ENCODE measurements around the gene ASPG. TPM values are rescaled to one million over a fixed set of nuclear protein-coding genes. Genes with fewer than 3 reads are reported as not detected.

The ASPG gene
- polyA plus RNA-seq, 1 donor from 2014 or later: 0.16 TPM

DNA sequence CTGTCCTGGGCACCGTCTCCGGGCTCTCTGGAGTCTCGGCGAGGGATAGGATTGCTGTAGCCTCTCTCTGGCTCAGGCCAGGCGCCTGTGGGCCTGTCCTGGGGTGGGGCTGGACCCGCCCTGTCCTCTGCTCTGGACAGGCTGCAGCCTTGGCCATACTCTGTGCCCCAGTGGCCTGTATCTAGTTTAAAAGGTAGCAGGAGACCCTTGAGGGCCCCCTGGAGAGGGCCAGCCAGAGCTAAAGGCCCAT is 54.6 kb downstream of the ASPG start:
- Histone ChIP-seq H4K20me1 (ENCODE audit: insufficient read depth) (no peaks in the 10 kb centered on the region), H3K9me3 (ENCODE audit: low read length) (no peaks in the 10 kb centered on the region), H3K9me2 (ENCODE audit: insufficient read depth, low read length) (no peaks in the 10 kb centered on the region), H3K9ac (ENCODE audit: low read length) (peak overlapping the region; percentile 72), H3K4me2 (ENCODE audit: low read length) (peak overlapping the region; percentile 68), H2AFZ (ENCODE audit: low read depth, low read length) (no peak overlapping the region), H3K36me3 (ENCODE audit: insufficient read depth, low read length) (no peaks in the 10 kb centered on the region), H3F3A (ENCODE audit: insufficient read depth, low read length, poor library complexity, severe bottlenecking) (no peaks in the 10 kb centered on the region), H3K27ac (ENCODE audit: low read length) (no peak overlapping the region), H3K4me3 (ENCODE audit: low read length) (peak overlapping the region; percentile 95), H3K27me3 (ENCODE audit: insufficient read depth, low read depth, low read length) (peaks cover 27% of the 10 kb centered on the region), H3K79me2 (replicated peaks; ENCODE audit: insufficient read depth, low read length) (peaks cover 16% of the 10 kb centered on the region)
- TF ChIP-seq EP300 (conservative IDR thresholded peaks at IDR 0.05; ENCODE audit: poor library complexity, severe bottlenecking) (no peak), SMC3 (conservative IDR thresholded peaks at IDR 0.05; ENCODE audit: poor library complexity) (no peak), TAF1 (IDR thresholded peaks at IDR 0.05; ENCODE audit: low read depth) (no peak), EZH2 (IDR thresholded peaks at IDR 0.05; ENCODE audit: borderline replicate concordance, insufficient read depth, low read length, poor library complexity, severe bottlenecking) (no peak), RAD21 (conservative IDR thresholded peaks at IDR 0.05) (no peak), MXI1 (conservative IDR thresholded peaks at IDR 0.05; ENCODE audit: poor library complexity, severe bottlenecking) (no peak), POLR2AphosphoS5 (IDR thresholded peaks at IDR 0.05) (no peak)
- TF ChIP-seq, protein P1, sequence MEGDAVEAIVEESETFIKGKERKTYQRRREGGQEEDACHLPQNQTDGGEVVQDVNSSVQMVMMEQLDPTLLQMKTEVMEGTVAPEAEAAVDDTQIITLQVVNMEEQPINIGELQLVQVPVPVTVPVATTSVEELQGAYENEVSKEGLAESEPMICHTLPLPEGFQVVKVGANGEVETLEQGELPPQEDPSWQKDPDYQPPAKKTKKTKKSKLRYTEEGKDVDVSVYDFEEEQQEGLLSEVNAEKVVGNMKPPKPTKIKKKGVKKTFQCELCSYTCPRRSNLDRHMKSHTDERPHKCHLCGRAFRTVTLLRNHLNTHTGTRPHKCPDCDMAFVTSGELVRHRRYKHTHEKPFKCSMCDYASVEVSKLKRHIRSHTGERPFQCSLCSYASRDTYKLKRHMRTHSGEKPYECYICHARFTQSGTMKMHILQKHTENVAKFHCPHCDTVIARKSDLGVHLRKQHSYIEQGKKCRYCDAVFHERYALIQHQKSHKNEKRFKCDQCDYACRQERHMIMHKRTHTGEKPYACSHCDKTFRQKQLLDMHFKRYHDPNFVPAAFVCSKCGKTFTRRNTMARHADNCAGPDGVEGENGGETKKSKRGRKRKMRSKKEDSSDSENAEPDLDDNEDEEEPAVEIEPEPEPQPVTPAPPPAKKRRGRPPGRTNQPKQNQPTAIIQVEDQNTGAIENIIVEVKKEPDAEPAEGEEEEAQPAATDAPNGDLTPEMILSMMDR (IDR thresholded peaks at IDR 0.05; ENCODE audit: poor library complexity, severe bottlenecking): no peak
- TF ChIP-seq, protein P2, sequence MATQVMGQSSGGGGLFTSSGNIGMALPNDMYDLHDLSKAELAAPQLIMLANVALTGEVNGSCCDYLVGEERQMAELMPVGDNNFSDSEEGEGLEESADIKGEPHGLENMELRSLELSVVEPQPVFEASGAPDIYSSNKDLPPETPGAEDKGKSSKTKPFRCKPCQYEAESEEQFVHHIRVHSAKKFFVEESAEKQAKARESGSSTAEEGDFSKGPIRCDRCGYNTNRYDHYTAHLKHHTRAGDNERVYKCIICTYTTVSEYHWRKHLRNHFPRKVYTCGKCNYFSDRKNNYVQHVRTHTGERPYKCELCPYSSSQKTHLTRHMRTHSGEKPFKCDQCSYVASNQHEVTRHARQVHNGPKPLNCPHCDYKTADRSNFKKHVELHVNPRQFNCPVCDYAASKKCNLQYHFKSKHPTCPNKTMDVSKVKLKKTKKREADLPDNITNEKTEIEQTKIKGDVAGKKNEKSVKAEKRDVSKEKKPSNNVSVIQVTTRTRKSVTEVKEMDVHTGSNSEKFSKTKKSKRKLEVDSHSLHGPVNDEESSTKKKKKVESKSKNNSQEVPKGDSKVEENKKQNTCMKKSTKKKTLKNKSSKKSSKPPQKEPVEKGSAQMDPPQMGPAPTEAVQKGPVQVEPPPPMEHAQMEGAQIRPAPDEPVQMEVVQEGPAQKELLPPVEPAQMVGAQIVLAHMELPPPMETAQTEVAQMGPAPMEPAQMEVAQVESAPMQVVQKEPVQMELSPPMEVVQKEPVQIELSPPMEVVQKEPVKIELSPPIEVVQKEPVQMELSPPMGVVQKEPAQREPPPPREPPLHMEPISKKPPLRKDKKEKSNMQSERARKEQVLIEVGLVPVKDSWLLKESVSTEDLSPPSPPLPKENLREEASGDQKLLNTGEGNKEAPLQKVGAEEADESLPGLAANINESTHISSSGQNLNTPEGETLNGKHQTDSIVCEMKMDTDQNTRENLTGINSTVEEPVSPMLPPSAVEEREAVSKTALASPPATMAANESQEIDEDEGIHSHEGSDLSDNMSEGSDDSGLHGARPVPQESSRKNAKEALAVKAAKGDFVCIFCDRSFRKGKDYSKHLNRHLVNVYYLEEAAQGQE (IDR thresholded peaks at IDR 0.05; ENCODE audit: borderline replicate concordance): no peak

DNA sequence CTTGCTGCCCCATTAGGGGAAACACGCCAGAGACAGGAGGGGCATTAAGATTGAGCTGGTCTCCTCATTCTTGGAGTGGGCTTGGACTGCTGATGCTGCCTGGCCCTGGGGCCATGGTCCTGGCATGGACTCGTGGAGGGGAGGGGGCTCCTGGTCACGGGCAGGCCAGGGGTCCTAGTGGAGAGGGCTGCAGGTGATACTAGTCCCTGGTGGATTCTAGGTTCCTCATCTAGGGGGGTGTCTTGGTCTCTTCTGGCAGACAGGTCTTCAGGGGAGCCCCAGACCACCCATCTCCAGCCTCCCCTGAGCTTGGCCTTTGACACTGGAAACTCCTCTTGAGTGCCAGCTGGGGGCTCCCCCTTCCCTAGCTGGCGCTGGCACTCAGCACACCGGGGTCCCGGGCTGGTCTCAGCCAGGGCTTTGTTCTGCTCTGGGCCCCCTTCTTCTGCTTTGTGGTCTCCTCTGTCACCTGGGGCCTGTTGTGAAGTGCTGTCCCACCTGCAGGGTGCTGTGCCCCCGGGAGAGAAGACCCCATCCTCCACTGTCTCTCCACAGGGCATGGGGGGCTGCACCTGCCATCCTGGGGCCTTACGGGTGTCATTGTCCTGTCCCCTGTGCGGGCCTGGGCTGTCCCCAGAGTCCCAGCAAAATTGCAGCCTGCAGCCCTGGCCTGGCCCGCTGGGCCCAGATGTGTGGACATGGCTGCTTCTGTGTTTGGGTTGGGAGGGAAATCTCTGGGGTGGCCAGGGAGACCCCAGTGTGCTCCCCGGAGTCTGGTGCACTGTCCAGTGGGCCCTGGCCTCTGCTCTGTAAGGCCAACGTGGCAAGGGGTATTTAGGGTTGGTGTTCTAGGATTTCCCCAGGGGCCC is 55.2 kb downstream of the ASPG start:
- Histone ChIP-seq H3K9me3 (ENCODE audit: low read length) (no peaks in the 10 kb centered on the region), H3K4me2 (ENCODE audit: low read length) (peak overlapping the region; percentile 68), H3K36me3 (ENCODE audit: insufficient read depth, low read length) (no peaks in the 10 kb centered on the region), H3K79me2 (replicated peaks; ENCODE audit: insufficient read depth, low read length) (peaks cover 16% of the 10 kb centered on the region), H3K27ac (ENCODE audit: low read length) (no peak overlapping the region), H3K9ac (ENCODE audit: low read length) (no peak overlapping the region), H2AFZ (ENCODE audit: low read depth, low read length) (no peak overlapping the region), H3K4me3 (ENCODE audit: low read length) (peak overlapping the region; percentile 95), H3F3A (ENCODE audit: insufficient read depth, low read length, poor library complexity, severe bottlenecking) (no peaks in the 10 kb centered on the region), H3K27me3 (ENCODE audit: insufficient read depth, low read depth, low read length) (peaks cover 21% of the 10 kb centered on the region), H4K20me1 (ENCODE audit: insufficient read depth) (no peaks in the 10 kb centered on the region), H3K9me2 (ENCODE audit: insufficient read depth, low read length) (no peaks in the 10 kb centered on the region)
- TF ChIP-seq MXI1 (conservative IDR thresholded peaks at IDR 0.05; ENCODE audit: poor library complexity, severe bottlenecking): no peak
- TF ChIP-seq, protein P1 (IDR thresholded peaks at IDR 0.05; ENCODE audit: poor library complexity, severe bottlenecking): no peak
- no peak for TF ChIP-seq POLR2AphosphoS5 (IDR thresholded peaks at IDR 0.05)
- TF ChIP-seq, protein P2 (IDR thresholded peaks at IDR 0.05; ENCODE audit: borderline replicate concordance): no peak
- no peak for TF ChIP-seq SMC3 (conservative IDR thresholded peaks at IDR 0.05; ENCODE audit: poor library complexity)
- TF ChIP-seq TAF1 (IDR thresholded peaks at IDR 0.05; ENCODE audit: low read depth): no peak
- no peak for TF ChIP-seq EZH2 (IDR thresholded peaks at IDR 0.05; ENCODE audit: borderline replicate concordance, insufficient read depth, low read length, poor library complexity, severe bottlenecking)
- TF ChIP-seq RAD21 (conservative IDR thresholded peaks at IDR 0.05): no peak
- no peak for TF ChIP-seq EP300 (conservative IDR thresholded peaks at IDR 0.05; ENCODE audit: poor library complexity, severe bottlenecking)

All from neural cell (in vitro differentiated cells).